GM21360 (cell line): ENCODE results near the gene RAB17.

Source experiments
- ATAC-seq: cut with Tn5 transposase; IDR thresholded peaks from one replicate; pipeline ENCODE4 v1.9.1; 2021; ENCODE audit warnings: mild to moderate bottlenecking, moderate library complexity; ENCODE audit not compliant: unreplicated experiment

The RAB17 gene

DNA sequence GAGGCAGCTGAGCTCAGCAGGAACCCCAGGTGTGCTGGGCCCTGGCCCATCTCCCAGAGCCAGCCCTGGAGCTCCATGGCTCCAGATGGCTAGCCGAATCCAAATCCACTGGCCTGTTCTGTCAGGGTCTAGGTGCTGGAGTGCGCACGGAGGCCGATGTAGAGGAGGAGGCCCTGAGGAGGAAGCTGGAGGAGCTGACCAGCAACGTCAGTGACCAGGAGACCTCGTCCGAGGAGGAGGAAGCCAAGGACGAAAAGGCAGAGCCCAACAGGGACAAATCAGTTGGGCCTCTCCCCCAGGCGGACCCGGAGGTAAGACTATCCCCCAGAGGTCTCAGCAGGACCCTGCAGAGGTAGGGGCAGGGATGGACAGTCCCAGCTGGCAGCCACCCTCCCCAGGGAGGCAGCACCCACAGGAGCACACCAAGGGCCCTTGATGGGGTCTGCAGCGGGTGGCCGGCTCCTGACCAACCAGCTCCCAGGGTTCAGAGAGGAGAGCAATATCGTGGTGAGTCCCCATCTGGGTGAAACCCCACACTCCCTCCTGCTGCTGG, 50.2 kb downstream of the RAB17 start:
- no peak for ATAC-seq

DNA sequence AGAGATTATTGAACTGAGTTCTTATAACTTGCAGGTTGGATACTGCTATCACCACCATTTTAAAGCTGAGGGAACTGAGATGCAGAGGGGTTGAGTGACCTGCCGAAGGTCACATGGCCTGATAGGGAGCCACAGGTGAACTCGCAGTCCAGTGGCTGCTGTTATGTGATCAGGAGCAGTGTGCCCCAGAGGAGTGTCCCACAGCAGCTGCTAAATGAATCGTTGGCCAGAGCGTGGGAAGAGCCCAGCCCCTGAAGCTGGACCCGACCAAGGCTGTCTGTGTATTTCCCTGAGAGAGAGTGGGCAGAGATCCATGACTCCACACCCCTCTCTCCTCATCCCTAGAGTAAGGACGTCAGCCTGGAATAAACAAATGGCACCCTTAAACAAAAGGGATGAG, 50.9 kb downstream of the RAB17 start:
- no peak for ATAC-seq

DNA sequence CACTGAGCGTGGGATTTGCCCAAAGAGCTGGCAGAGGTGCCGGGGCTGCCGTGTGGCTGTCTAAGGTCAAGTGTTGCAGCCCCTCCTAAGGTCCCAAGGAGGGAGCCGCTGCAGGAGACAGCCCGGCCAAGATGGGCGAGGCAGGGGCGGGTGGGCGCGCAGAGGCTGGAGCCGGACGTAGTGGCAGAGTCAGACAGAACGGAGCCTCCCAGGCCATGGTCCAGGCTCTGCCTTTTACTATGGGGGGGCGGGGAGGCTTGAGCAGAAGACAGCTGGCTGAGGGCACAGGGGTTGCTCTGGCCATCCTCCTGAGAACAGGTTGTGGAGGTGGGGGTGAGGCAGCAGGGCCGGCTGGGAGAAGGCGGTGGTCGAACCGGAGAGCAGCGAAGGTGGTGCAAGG, 51.6 kb downstream of the RAB17 start:
- no peak for ATAC-seq

DNA sequence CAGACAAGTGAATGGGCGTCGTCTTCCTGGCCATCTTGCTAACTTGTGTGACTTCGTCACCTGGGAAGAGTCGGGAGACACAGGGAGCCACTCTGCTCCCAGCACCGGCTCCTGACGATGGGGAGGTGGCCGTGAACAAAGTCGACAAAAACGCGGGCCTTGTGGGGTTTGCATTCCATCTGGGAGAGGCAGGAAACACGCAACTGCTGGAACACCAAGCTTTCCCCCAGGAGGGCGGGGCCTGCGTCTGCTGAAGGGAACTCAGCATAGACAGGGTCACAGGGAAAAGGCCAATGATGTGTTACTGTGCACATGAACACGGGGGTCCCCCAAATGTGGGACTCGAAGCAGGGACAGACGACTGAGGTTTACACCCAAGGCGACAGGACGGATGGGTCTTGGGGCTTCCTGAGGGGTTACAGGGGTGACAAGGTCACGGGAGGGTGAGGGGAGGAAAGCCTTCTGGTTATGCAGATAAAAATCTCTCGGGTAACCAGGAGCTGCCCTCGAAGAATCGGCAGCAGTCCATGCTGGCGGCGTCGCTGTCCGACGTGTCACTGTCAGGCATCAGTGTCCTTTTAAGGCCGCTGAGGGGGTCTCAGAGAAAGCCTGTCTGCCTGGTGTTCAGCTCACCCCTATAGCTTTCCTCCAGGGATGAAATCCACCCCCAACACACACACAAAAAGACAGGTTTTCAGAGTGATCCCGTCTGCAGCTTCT, 52.4 kb downstream of the RAB17 start:
- no peak for ATAC-seq

DNA sequence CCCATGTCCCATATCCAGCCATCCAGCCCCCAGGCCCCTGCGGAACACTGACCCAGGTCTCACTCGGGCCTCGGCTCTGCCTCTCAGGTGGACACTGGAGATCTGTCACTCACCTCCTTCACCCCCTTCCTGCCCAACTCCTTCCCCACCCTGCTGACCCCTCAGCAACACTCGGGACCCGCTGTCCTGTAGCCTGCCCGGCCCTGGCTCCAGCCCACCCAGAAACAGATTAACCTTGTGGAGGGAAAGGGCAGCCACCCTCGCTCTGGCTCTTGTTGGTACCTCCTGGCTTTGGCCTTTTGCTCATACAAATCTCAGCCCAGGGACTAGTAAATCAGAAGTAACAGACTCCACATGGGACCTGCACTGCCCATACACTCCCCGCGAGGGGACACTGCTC, 53.9 kb downstream of the RAB17 start:
- no peak for ATAC-seq

DNA sequence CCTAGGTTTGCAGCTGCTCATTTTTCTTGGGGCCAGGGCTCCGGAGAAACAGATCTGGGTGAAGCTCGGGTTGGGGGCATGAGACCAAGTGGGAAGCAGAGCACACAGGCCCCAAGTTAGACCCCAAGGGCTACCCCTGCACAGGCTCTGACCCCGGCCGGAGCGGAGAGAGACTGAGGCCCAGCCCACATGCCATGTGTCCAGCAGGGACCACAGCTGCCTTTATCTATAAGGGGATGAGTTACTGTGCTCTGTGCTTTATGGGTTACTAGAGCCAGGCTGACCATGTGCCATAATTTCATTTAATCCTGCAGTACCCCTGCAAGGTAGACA, 54.5 kb downstream of the RAB17 start:
- no peak for ATAC-seq

DNA sequence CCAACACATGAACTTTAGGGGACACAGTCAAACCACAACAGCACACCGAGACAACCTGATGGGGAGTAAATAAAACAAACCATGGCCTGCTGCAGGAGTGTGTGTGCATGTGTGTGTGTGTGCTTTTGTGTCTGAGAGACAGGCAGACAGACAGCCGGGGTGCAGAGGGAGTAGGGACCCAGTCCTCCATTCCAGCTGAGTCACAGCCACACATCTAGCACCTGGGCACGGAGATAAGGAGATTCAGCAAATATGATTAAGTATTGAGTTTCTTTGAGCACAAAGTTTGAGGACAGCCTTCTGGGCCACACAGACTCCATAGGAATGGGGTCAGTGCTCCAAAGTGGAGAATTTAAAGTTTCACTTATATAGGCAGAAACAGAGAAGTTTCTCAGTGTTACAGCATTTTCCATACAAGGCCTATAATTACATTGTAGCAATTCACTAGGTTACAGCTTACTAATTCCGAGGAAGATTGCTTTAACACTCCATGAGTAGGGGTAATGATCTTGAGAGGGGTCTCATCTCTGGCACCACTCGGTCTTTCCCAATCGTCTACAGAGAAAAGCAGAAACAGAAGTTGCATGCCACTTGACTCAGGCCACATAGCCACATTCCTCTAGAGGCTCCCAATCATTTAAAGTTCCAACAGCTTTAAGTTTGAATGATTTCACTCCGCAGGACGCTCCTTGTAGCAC, 55.0 kb downstream of the RAB17 start:
- no peak for ATAC-seq

DNA sequence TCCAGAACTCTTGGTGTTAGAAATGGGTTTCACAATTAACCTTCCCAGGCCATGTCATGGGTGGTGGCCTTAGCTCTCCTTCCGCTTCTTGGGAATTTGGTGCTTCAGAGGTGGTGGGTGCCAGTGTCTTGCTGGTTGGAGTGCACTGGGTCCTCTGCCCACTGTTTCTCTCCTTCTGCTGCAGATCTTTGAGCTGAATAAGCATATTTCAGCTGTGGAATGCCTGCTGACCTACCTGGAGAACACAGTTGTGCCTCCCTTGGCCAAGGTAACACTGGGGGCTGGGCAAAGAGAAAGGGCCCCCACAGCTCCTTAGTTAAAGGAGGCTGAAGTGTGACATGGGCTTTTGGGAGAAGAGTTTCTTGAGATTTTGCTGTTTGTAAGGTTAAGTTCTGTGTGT, 56.2 kb downstream of the RAB17 start:
- ATAC-seq = no peak

DNA sequence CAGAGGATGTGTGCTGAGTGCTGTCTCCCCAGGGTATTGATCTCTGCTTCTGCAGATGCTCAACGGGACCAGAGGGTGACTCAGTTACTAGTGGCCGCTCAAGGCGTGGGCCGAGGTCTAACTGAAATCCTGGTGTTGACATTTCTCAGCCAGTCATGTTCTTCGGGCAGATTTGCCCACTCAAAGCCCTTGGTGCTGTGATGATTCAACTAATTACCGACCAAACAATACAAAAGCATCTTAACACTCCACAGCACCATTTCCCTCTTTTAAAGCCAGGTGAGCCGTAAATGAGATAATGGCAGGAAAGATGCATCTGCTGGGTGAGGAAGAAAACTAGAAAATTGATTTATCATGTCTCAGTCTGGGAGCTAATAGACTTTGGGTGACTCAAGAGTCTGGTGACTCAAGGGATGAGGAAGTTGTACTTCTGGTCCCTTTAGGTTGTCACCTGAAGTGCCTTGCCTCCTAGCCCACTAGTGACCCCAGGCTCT, 56.8 kb downstream of the RAB17 start:
- no peak for ATAC-seq

DNA sequence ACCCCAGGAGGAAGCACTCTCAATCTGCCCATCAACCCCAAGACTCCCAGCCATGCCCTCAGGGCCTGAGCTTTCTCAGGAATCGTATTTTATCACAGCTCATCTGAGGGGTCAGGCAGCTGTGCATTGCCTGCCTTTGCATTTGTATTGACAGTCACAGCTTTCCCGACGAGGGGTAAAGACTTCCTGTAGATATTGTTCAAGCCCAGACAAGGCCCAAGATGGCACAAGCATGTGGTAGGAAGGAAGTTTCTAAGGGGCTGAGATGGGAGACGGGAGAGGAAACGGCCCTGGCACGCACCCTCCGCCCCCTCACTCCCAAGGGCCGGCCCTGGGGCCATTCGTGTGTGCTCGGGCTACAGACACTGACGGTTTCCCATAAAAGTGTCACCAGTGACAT, 58.4 kb downstream of the RAB17 start:
- no peak for ATAC-seq

DNA sequence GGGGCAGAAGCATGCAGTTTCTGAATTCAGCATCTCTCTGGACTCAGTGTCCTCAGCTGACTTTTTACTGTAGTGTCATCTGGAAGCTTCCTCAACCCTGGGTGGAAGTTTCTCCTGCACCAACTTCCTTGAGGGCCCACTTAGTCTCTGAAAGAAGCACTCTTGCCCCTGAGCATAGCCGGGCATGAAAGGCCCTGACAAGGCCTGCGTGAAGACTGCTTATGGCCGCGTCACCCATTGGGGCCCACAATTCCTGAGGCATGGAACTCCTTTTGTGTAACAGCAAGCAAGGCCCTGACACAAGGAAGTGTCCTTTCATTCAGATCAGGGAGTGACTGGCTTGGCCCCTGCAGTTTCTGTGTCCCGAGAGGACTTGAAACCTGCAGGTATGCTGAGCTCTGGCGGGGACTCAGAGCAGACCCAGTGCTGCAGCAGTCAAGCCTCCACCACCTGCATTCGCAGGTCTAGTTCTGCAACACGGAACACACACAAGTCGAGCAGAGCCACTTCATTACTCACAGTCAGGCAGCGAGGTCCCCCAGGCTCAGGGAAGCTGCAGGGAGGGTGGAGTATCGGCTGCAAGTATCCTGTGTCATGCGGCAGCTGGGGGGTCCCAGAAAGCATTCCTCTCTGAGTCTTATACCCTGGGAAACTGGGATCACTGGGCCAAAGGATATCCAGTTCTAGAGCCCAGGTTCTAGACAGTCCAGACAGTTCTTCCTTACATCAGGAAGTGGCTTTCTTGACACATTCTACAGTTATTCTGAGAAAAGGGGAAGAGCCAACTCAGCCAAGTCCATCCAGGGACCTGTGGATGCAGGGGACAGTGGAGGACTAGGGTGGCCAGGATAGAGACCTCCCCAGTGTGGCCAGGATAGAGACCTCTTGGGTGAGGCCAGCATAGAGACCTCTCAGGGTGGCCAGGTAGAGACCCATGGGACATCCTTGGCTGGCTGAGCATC, 59.8 kb downstream of the RAB17 start:
- ATAC-seq = no peak

DNA sequence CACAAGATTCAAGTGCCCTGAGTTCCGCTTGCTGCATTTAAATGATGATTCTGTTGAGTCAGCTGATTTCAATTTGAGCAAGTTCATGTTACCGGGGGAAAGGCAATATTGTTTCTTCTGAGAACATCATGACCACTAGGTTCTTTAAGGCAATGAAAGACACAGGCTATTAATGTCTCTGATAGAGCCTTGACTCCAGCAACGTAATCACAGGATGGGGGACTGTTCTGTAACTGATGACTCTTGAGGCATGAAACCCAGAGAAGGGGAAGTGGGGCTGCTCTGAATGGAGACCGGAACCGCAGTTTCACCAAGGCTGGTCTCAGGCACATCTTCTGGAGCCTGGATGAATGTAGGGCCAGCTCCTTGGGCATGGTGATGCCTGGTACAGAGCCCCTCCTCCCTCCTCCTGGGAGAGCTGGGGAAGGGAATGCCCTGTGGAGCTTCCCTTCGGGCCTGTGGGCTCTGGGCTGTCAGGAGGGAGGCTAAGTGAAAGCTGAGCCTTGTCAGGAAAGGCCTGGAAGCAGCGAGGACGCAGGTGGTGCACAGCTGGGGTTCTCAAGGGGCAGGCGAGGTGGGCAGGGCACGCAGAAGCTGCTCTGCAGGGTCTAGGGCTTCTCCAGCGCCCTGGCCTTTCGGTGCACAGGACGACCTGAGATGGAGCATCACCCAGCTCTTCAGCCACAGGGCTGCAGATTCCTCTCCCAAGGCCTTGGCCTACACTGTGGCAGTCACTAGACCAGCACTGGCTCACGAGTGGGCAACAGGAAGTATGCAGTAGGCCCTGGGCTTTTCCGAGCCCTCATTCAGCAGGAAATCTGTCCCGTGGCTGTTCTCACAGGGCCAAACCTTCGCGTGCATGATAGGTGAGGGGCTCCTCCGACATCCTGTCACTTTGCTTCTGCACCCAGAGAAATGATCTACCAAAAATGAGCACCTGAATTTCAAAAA, 60.8 kb downstream of the RAB17 start:
- peak; percentile 86 for ATAC-seq

DNA sequence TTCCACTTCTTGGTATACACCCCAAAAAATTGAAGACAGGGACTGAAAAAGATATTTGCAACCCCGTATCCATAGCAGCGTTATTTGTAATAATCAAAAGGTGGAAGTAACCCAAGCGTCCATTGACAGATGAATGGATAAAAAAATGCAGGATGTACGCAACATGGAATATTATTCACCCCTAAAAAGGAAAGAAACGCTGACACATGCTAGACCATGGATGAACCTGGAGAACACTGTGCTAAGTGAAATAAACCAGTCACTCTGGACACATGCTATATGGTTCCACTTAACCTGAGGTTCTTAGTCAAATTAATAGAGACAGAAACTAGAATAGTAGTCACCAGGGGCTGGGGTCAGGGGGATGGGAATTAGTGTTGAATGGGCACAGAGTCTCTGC, 62.8 kb downstream of the RAB17 start:
- no peak for ATAC-seq

DNA sequence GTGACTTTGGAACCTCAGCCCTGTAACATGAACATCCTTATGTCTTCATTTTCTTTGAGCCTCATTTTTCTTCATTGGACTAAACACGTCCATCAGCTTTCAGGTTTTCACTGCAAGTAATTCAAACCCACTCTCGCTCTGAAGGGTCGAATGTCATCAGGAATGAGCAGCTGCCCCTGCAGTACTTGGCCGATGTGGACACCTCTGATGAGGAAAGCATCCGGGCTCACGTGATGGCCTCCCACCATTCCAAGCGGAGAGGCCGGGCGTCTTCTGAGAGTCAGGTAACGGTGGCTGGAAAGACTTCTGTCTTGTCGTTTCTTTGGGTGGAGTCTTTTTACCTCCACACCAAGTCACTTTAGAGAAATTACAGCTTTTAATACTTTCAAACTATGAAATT, 63.3 kb downstream of the RAB17 start:
- ATAC-seq = no peak

DNA sequence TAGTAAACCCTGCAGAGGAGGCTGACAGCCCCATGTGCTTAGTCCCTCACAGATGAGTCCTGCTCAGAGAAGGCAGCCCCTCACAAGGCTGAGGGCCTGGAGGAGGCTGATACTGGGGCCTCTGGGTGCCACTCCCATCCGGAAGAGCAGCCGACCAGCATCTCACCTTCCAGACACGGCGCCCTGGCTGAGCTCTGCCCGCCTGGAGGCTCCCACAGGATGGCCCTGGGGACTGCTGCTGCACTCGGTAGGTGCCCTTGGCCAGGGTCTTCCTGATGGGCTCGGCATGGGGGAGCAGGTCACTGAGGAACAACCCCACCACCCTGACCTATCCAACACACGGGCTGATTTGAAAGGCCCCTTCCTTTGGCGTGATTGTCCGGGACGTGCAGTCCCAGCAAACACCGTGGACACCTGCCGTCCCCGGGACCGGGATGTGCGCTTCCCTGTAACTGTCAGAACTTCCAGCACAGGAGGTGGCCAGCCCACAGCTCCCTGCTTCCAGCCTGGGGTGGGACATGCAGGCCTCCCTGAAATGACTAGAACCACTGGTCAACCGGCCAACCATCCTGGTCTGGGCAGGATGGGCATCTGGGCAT, 64.9 kb downstream of the RAB17 start:
- ATAC-seq = no peak

DNA sequence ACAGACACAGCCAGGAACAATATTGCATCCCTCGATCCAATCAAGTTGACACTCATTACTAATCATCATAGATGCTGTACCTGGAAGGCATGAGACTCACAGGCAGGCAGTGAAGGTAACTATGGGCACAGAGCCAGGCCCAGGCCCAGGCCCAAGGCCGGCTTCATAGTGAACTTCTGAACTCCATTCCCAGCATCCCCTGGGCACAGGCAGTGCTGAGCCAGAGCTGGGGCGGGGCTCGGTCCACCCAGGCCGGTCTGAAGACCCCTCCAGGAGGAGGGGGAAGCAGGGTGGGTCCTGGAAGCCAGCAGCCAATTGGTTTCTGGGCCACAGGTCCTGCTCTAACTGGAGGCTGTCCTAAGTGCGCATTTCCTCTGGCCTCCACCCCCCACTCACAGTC, 65.9 kb downstream of the RAB17 start:
- ATAC-seq = no peak
